GM21737 (cell line): Measurements from ENCODE around the gene EMSY.

Experiments
- ATAC-seq: cut with Tn5 transposase; IDR thresholded peaks from one replicate; pipeline ENCODE4 v1.9.1; 2021; ENCODE audit warnings: mild to moderate bottlenecking, moderate library complexity; ENCODE audit not compliant: unreplicated experiment

The EMSY gene

DNA sequence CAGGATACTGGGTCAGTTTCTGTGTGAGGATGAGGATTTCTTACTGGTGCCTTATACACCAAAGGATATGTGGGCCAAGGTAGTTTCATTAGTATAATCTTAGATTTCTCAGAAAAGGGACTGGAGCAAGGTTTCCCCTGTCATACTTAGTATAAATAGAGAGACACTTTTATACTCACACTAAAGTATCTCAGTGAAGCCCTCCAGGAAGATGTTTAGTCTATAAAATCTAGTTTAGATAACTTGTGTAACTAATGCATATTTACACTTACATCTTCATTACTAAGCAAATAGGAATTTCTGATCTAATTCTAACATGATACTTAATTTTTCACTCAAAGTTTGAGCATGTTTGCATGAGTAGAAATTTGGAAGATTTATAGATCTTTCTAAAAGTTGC is 11.1 kb downstream of the EMSY start:
- no peak for ATAC-seq

DNA sequence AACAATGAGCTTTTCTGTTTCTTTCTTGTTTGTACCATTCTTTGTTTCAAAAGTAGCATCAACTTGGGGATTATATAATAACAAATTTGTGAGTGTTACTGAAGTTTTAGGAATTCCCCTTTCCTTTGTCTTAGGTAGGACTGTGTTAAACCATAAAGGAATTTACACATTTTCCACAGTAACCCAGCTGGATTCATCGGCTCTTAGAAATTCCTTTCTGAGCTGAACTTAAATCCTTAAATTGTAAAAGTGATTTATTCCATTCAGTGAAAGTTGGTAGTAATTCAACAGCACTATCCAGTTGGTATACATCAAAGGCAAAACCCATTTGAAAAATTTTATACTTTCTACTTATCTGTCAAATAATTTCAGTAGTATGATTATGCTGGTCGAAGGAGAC is 11.8 kb downstream of the EMSY start:
- no peak for ATAC-seq

- ATAC-seq, result no peak
Measured at GRCh38 chr11:76459299-76459698, 14.5 kb downstream of the EMSY start.

- no peak for ATAC-seq
Measured at GRCh38 chr11:76459846-76460245, 15.0 kb downstream of the EMSY start.

DNA sequence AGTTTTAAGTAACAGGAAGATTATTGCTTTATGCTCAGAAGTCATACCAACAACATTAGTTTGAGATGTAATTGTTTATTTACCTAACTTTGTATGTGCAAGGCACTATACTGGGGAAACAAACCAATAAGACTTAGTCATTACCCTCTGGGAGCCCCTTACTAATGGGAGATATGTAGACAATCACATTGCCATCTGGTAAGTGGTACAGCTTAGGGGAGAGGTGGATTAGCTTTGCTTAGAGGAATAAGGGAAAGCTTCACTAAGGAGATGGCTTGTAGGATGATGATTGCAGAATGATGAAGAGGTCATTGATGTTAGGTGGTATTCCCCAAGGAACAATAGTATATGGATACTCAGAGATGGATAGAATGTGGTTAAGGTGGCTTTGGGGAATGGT is 17.5 kb downstream of the EMSY start:
- ATAC-seq, result no peak

DNA sequence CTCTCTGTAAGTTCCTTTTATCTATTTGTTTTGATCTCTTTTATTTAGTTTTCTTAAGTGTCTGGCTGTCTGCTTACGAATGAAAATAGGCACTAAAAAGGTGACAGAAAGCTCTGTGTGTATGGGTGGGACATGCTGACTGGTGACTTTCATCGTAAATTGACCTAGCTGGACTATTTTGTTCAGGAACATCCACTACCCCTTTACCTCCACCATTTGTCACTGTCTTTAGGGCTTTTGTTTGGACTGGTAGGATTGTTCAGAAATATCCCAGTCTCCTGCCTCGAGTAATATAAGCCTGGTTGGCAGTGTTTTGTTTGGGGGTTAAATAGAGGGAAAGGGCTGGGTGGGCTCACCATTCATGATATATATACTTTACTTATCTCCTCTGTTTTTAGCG is 20.9 kb downstream of the EMSY start:
- no peak for ATAC-seq

GRCh38 chr11:76466666-76467065 is 21.8 kb downstream of the EMSY start:
- ATAC-seq, result no peak

- no peak for ATAC-seq
Measured at GRCh38 chr11:76469141-76469540, 24.3 kb downstream of the EMSY start.

DNA sequence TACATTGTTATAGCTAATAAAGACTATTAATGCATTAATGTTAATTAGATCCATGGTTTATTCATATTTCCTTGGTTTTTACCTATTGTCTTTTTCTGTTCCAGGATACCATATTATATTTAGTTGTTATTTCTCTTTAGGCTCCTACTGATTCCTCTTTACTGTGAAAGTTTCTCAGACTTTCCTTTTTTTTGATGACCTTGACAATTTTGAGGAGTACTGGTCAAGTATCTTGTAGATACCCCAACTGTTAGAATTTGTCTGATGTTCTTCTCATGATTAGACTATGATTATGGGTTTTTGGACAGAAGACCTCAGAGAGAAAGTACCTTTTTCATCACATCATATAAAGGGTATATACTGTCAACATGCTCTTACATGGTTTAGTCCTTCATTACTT is 26.6 kb downstream of the EMSY start:
- ATAC-seq, result no peak

DNA sequence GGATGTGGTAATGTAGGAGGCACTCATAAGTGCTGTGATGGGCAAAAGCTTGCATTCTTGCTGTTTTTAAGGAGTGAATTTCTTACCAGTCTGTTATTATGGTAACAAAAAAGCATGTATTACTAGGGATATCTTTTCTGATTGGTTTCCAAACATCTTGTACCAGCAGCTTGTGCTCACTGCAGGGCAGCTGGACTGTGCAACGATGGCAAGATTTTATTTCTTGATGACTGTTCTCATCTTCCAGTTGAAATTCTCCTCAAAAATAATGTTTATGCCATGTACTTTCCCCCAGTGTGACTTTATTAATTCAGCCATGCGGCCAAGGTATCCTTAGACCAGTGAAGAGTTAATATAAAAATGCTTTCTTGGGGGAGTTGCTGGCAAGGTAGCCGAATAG is 35.4 kb downstream of the EMSY start:
- no peak for ATAC-seq

DNA sequence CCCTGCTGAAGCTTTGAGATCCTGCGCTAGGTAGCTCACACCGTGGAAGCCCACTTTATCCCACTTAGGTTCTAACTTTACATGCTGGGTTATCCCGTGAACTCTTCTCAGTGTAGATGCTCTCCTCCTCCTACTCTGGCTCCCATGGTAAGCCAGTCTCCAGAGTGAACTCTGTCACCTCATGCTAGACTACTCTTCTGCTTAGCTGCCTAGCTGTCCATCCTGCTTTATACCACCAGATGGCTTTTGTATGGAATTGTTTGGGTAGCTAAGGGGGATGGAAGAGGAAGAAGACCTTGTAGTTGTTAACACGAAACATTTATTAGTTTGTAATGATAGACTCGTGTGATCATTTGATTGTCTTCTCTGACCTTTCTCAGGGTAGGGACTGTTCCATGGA is 46.8 kb downstream of the EMSY start:
- no peak for ATAC-seq

DNA sequence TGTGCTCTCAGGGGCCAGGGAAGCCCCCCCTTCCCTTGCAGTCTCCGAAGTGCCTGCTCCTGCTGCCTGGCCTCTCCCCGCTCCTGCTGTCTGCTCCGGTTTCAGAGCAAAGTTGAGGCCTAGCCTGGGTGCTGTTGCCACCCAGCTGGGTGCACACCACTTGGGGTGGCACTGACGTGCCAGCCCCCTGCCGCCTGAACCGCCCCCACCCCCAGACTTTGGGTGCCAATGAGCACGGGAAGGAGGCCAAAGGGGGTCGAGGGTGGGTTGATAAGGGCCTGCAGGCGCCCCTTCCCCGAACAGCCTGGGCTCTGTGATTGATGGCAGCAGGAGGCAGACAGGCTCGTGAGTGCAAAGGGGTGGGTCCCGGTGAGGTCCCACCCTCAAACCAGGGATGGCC is 48.2 kb downstream of the EMSY start:
- ATAC-seq, result no peak

- ATAC-seq, result no peak
Measured at GRCh38 chr11:76493626-76494539, 49.1 kb downstream of the EMSY start.

- no peak for ATAC-seq
Measured at GRCh38 chr11:76495019-76495418, 50.2 kb downstream of the EMSY start.

DNA sequence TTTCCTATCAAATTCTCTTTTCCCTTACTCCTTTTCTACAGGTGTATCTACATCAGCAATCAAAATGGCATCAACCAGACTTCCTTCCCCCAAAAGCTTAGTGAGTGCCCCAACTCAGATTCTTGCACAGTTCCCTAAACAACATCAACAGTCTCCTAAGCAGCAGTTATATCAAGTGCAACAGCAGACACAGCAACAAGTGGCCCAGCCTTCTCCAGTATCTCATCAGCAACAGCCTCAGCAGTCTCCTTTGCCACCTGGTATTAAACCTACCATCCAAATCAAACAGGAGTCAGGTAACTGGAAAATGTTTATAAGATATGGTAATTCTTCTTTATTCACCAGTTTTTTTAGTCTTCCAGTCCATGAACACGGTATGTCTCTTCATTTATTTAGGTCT is 51.4 kb downstream of the EMSY start:
- ATAC-seq, result no peak

DNA sequence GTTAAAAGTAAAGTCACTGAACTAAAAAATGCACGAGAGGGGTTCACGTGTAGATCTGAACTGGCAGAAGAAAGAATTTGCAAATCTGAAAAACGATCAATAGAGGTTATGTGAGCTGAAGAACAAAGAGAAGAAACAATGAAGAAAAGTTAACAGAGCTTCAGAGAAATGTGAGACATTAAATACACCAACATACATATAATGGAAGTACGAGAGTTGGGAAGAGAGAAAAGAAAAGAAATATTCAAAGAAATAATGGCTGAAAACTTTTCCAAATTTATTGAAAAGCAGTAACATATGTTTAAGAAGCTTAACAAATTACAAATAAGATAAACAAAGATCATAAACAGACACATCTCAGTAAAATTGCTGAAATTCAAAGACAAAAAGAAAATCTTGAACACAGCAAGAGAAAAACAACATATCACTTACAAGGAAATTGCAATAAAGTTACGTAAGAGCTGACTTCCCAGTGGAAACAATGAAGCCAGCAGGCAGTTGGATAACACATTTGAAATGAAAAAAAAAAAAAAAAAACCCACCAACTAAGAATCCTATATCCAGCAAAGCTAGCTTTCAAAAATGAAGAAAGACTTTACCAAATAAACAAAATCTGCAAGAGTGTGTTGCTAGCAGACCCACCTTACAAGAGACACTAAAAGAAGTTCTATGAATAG is 56.8 kb downstream of the EMSY start:
- no peak for ATAC-seq

DNA sequence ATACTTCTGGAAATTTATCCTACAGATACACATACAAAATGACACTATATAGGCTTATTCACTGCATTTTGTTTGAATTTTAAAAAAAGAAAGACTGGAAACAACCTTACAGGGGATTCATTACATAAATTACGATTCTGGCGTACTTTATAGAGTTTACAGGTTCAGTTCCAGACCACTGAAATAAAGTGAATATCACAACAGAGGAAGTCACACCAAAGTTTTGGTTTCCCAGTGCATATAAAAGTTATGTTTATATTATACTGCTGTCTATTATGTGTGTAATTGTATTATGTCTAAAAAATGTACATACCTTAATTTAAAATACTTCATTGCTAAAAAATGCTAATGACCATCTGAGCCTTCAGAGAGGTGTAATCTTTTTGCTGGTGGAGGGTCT is 62.0 kb downstream of the EMSY start:
- no peak for ATAC-seq

DNA sequence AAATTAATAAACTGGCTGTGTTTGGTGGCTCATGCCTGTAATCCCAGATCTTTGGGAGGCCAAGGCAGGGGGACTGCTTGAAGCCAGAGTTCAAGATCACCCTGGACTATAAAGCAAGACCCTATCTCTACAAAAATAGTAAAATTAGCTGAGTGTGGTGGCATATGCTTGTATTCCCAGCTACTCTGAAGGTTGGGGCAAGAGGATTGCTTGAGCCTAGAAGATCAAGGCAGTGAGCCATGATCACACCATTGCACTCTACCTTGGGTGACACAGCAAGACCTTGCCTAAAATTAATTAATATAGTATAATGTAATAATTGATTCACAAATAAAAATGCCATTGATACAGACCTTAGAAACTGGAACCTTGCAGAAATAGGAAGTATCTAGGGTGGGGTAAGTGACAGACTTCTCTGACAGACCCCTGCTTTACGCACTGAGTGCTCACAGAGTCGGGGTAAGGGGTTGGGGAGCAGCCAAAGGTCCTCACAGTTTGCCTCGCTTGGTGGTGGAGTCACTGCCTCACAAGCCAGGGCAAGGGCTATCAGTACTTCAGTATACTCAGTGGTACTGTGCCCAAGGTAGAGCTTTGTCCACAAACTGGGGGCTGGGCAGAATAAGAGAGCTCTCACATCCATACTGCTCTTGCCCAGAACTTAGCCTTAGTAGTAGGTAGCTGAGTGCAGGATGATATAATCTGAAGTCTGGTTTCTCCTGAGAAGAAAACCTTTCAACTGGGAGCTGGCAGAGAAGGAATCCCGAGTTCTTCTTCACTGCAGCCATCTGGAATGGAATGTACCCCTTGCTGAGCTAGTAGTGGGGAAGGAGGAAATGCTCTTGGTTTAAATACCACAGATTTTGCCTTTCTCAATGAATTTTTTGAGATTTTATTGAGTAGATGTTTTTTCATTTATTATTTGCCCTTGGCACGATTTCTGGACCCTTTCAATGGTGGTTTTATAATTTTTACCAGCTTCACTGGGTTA is 65.5 kb downstream of the EMSY start:
- ATAC-seq, result no peak

DNA sequence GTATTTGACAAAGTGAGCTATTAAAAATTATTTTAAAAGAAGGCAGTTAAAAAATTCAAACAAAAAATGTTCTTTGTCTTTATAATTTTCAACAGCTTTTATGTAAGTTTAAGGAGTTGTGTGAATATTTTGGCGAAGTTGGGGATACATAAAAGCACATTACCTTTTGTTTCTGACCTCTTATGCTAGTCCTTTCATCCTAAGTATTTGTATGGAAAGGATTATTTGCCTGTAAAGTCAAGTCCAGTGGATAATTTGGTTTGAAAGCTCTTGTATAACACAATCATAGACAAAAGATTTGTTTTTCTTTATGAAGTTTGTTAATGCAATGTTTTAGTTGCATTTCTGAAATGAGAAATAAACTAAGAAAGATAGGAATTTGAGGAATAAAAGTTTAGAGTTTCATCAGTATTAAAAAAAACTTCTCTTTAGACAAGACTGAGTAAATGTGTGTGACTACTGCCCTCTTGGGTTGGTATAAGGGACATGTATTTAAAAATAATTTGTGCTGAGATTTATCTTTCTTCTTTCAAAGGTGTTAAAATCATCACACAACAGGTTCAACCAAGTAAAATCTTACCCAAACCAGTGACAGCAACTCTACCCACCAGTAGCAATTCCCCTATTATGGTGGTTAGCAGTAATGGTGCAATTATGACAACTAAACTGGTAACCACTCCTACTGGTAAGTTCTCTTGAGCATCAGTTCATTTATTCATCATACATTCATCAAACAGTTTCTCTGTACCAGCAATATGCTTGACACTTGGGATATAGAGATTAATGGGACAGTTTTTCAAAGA is 68.2 kb downstream of the EMSY start:
- ATAC-seq, result no peak

- ATAC-seq, result no peak
Measured at GRCh38 chr11:76513654-76514034, 68.8 kb downstream of the EMSY start.
